Fibroblast of pulmonary artery (primary cell): Measurements from ENCODE around the gene ACAD10.

Experiments
- DNase-seq: peaks from one replicate; pipeline ENCODE4 v3.0.0-alpha.2; 2010; ENCODE audit warnings: low read depth
- H3K4me3 ChIP-seq: replicated peaks from 2 replicates; pipeline ENCODE4 v1.5.1; 2011; ENCODE audit warnings: low read depth, mild to moderate bottlenecking, control low read depth, low read length, moderate library complexity
- CTCF ChIP-seq: IDR thresholded peaks from 2 replicates; pipeline ENCODE4 v1.5.1; 2011; ENCODE audit warnings: mild to moderate bottlenecking, control low read depth, low read length, inconsistent platforms; ENCODE audit errors: missing control alignments

The ACAD10 gene

GRCh38 chr12:111685811-111686573 is at the start of gene ACAD10, which contains the start of gene BRAP:
ACAD10 (plus strand) TSS chr12:111686053; CDS start chr12:111692710, 6,657 bp downstream.
BRAP (minus strand) TSS chr12:111685956; CDS start chr12:111685792, 164 bp downstream.
- peak within 1 kb of the TSS; percentile 85 for H3K4me3 ChIP-seq
- no peak for TF ChIP-seq CTCF
- peak; percentile 95 for DNase-seq

- DNase-seq: peak; percentile 79
- TF ChIP-seq CTCF: no peak
- no peak overlapping the region for H3K4me3 ChIP-seq
Observed at GRCh38 chr12:111636209-111636945, 49.5 kb upstream of the ACAD10 start.

- H3K4me3 ChIP-seq: no peak overlapping the region
- TF ChIP-seq CTCF: no peak
- peak; percentile 29 for DNase-seq
Observed at GRCh38 chr12:111638556-111638955, 47.3 kb upstream of the ACAD10 start.

- TF ChIP-seq CTCF: no peak
- no peak for DNase-seq
- H3K4me3 ChIP-seq: no peak overlapping the region
Observed at GRCh38 chr12:111640506-111640905, 45.3 kb upstream of the ACAD10 start.

GRCh38 chr12:111642681-111643426 is 43.0 kb upstream of the ACAD10 start:
- no peak for DNase-seq
- H3K4me3 ChIP-seq: no peak overlapping the region
- peak; percentile 35 for TF ChIP-seq CTCF

- TF ChIP-seq CTCF: no peak
- no peak overlapping the region for H3K4me3 ChIP-seq
Observed at GRCh38 chr12:111643427-111643826, 42.4 kb upstream of the ACAD10 start.

More at GRCh38 chr12:111643427-111643826, 42.4 kb upstream of the ACAD10 start:
- peak; percentile 72 for DNase-seq
